BJ (cell line): ENCODE results near the gene SSTR1. TPM values are rescaled to one million over a fixed set of nuclear protein-coding genes. Genes with fewer than 3 reads are reported as not detected.

ENCODE experiments used
- CTCF ChIA-PET: fragments of 350-600 bp; formaldehyde crosslinking; extraction: SDS; loops from one replicate; lab custom pipeline; 2021; ENCODE audit warnings: antibody characterized with exemption, inconsistent platforms; lab: Yijun Ruan, JAX
- POLR2A ChIA-PET: fragments of 300-600 bp; sonication (Branson Sonifier 250); formaldehyde crosslinking; extraction: SDS; loops from one replicate; lab custom pipeline; 2021; ENCODE audit warnings: antibody characterized with exemption; lab: Charles Lee
- DNase-seq: peaks from one replicate; pipeline ENCODE4 v3.0.0-alpha.2; 2011; ENCODE audit warnings: low read depth
- H3K27me3 ChIP-seq: 2 replicates; pipeline ENCODE4 v1.6.0; 2011; ENCODE audit warnings: low read length; ENCODE audit not compliant: control insufficient read depth, insufficient read depth
- H3K36me3 ChIP-seq: 2 replicates; pipeline ENCODE4 v1.5.1; 2011; ENCODE audit warnings: low read length; ENCODE audit not compliant: control insufficient read depth, insufficient read depth
- H3K4me3 ChIP-seq: 2 replicates; pipeline ENCODE4 v1.5.1; 2011; ENCODE audit warnings: low read depth, mild to moderate bottlenecking, control low read depth, low read length
- polyA plus RNA-seq: library from polyadenylated mRNA; depleted of rRNA; stranded (reverse); fragments of >200 nt; gene quantifications from 2 replicates; pipeline ENCODE4 v1.2.3, GENCODE V29; 2011
- TF ChIP-seq, protein P1 (sequence below): IDR thresholded peaks from 2 replicates; pipeline ENCODE4 v1.5.1; 2011; ENCODE audit warnings: low read depth, mild to moderate bottlenecking, control low read depth, inconsistent platforms, low read length, moderate library complexity; ENCODE audit not compliant: insufficient read depth

SSTR1 gene
- polyA plus RNA-seq, 1 experiment, result 55.9 TPM

- no peak for DNase-seq
- TF ChIP-seq, protein P1, sequence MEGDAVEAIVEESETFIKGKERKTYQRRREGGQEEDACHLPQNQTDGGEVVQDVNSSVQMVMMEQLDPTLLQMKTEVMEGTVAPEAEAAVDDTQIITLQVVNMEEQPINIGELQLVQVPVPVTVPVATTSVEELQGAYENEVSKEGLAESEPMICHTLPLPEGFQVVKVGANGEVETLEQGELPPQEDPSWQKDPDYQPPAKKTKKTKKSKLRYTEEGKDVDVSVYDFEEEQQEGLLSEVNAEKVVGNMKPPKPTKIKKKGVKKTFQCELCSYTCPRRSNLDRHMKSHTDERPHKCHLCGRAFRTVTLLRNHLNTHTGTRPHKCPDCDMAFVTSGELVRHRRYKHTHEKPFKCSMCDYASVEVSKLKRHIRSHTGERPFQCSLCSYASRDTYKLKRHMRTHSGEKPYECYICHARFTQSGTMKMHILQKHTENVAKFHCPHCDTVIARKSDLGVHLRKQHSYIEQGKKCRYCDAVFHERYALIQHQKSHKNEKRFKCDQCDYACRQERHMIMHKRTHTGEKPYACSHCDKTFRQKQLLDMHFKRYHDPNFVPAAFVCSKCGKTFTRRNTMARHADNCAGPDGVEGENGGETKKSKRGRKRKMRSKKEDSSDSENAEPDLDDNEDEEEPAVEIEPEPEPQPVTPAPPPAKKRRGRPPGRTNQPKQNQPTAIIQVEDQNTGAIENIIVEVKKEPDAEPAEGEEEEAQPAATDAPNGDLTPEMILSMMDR, result peak; percentile 71
- ChIA-PET CTCF (interaction anchor here (0.9 to 1.6 kb wide), 9 partner anchors 11 to 655 kb away, joined by 3 to 7 read pairs (median 4); no protein-coding TSS in a partner anchor), POLR2A (interaction anchor here (0.6 kb wide), 1 partner anchor 172 kb away, joined by 6 read pairs; no protein-coding TSS in a partner anchor)
- Histone ChIP-seq H3K36me3 (no peaks in the 10 kb centered on the region; the same call in 1 of the 2 replicates), H3K27me3 (no peaks in the 10 kb centered on the region), H3K4me3 (peak overlapping the region; percentile 85)
Observed at GRCh38 chr14:38210587-38211216, 3.0 kb downstream of the SSTR1 start.

DNA sequence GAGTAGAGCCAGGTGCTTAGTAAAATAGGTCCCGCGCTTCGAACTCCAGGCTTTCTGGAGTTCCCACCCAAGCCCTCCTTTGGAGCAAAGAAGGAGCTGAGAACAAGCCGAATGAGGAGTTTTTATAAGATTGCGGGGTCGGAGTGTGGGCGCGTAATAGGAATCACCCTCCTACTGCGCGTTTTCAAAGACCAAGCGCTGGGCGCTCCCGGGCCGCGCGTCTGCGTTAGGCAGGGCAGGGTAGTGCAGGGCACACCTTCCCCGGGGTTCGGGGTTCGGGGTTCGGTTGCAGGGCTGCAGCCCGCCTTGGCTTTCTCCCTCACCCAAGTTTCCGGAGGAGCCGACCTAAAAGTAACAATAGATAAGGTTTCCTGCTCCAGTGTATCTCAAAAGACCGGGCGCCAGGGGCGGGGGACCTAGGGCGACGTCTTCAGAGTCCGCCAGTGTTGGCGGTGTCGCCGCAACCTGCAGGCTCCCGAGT is 3.6 kb downstream of the SSTR1 start:
- POLR2A ChIA-PET, result interaction anchor here (0.6 kb wide), 1 partner anchor 171 kb away, joined by 6 read pairs; no protein-coding TSS in a partner anchor
- Histone ChIP-seq H3K36me3 (no peaks in the 10 kb centered on the region; the same call in 1 of the 2 replicates), H3K4me3 (peak overlapping the region; percentile 85), H3K27me3 (no peaks in the 10 kb centered on the region)
- CTCF ChIA-PET, result interaction anchor here (1.1 to 1.6 kb wide), 6 partner anchors 10 to 655 kb away, joined by 3 to 7 read pairs (median 4); no protein-coding TSS in a partner anchor
- DNase-seq, result no peak
- TF ChIP-seq, protein P1, result peak; percentile 1; the same call in 1 of the 2 replicates

DNA sequence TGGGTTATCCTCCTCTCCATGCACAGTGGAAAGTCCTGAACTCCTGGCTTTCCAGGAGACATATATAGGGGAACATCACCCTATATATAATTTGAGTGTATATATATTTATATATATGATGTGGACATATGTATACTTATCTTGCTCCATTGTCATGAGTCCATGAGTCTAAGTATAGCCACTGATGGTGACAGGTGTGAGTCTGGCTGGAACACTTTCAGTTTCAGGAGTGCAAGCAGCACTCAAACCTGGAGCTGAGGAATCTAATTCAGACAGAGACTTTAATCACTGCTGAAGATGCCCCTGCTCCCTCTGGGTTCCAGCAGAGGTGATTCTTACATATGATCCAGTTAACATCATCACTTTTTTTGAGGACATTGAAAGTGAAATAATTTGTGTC is 4.4 kb downstream of the SSTR1 start:
- POLR2A ChIA-PET, result no interaction called here
- H3K4me3 ChIP-seq, result peak overlapping the region; percentile 85
- no peaks in the 10 kb centered on the region for H3K27me3 ChIP-seq
- CTCF ChIA-PET, result interaction anchor here (0.6 kb wide), 2 partner anchors 226 to 397 kb away, joined by 3 read pairs; no protein-coding TSS in a partner anchor
- TF ChIP-seq, protein P1, result no peak
- DNase-seq, result no peak
- H3K36me3 ChIP-seq, result no peaks in the 10 kb centered on the region; the same call in 1 of the 2 replicates

DNA sequence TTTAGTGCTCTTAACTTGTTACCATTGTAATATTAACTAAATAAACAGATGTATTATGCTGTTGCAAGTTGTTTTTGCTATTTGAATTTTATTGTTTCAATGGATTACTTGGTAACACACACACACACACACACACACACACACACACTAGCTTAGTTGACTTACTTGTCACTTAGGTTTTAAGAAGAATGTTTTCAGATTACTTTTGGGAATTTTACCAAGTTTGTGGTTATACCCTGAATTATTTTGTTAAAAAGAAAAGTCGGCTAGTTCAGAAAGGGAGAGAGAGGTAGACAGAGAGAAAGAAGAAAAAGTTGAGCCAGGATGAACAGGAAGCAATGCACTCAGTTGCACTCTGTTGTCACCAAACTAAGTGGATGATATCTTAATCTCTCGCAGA is 5.3 kb downstream of the SSTR1 start:
- TF ChIP-seq, protein P1, result no peak

GRCh38 chr14:38217553-38217952 is 9.8 kb downstream of the SSTR1 start:
- H3K27me3 ChIP-seq, result no peaks in the 10 kb centered on the region
- TF ChIP-seq, protein P1, result no peak
- POLR2A ChIA-PET, result no interaction called here

More for the DNA sequence above, 5.3 kb downstream of the SSTR1 start:
- Histone ChIP-seq H3K27me3 (no peaks in the 10 kb centered on the region), H3K4me3 (no peak overlapping the region), H3K36me3 (no peaks in the 10 kb centered on the region; the same call in 1 of the 2 replicates)
- POLR2A ChIA-PET, result interaction anchor here (0.6 kb wide), 1 partner anchor 122 kb away, joined by 3 read pairs; no protein-coding TSS in a partner anchor
- CTCF ChIA-PET, result no interaction called here
- no peak for DNase-seq

More at GRCh38 chr14:38217553-38217952, 9.8 kb downstream of the SSTR1 start:
- no peaks in the 10 kb centered on the region for H3K36me3 ChIP-seq
- DNase-seq, result no peak
- H3K4me3 ChIP-seq, result no peak overlapping the region
- CTCF ChIA-PET, result no interaction called here
